Activated CD4-positive, alpha-beta T cell treated with anti-CD3 and anti-CD28 coated beads for 36 hours (primary cell): ENCODE measurements around the gene TGIF1. TPM values are rescaled to one million over a fixed set of nuclear protein-coding genes. Genes with fewer than 3 reads are reported as not detected.

Experiments
- ATAC-seq: fragments of 200-7000 bp; cut with Tn5 transposase; one replicate; pipeline ENCODE4 v1.10.0; 2021; ENCODE audit warnings: mild to moderate bottlenecking, moderate library complexity
- CTCF ChIA-PET: fragments of 350-600 bp; sonication (Branson Sonifier 250); formaldehyde crosslinking; loops from one replicate; lab custom pipeline; 2021; ENCODE audit warnings: antibody characterized with exemption; lab: Charles Lee
- POLR2A ChIA-PET: fragments of 350-600 bp; sonication (Branson Sonifier 250); formaldehyde crosslinking; loops from one replicate; lab custom pipeline; 2021; ENCODE audit warnings: antibody characterized with exemption, inconsistent platforms; lab: Charles Lee
- DNase-seq: peaks from one replicate; pipeline ENCODE4 v3.0.0-alpha.2; 2020
- H3K27ac Mint-ChIP-seq: one replicate; pipeline ENCODE4 v1.8.0; 2021; ENCODE audit warnings: mixed read lengths
- H3K27me3 Mint-ChIP-seq: one replicate; pipeline ENCODE4 v1.8.0; 2021; ENCODE audit warnings: mixed read lengths
- H3K36me3 Mint-ChIP-seq: one replicate; pipeline ENCODE4 v1.8.0; 2021; ENCODE audit warnings: low read depth, mixed read lengths
- H3K4me1 Mint-ChIP-seq: one replicate; pipeline ENCODE4 v1.8.0; 2021; ENCODE audit warnings: mixed read lengths
- H3K4me3 Mint-ChIP-seq: one replicate; pipeline ENCODE4 v1.8.0; 2021; ENCODE audit warnings: mild to moderate bottlenecking, moderate library complexity, mixed read lengths
- H3K9me3 Mint-ChIP-seq: one replicate; pipeline ENCODE4 v1.8.0; 2021; ENCODE audit warnings: low read depth, mixed read lengths
- intact Hi-C, 2 experiments: fragments of 100-400 bp; cut with DNase I in 1 of 2; cut with micrococcal nuclease in 1 of 2; formaldehyde crosslinking; loops; one replicate each; pipeline versions ENCODE4 v1.14.2 to v1.15.1; 2022 to 2024; cut with DNase I, micrococcal nuclease
- total RNA-seq, 2 experiments: library from RNA; stranded (reverse); gene quantifications; one replicate each; pipeline ENCODE4 v1.2.3, GENCODE V29; 2021

Gene TGIF1
- total RNA-seq, 2 experiments from 2014 or later = 42.7 to 46.3 TPM

DNA sequence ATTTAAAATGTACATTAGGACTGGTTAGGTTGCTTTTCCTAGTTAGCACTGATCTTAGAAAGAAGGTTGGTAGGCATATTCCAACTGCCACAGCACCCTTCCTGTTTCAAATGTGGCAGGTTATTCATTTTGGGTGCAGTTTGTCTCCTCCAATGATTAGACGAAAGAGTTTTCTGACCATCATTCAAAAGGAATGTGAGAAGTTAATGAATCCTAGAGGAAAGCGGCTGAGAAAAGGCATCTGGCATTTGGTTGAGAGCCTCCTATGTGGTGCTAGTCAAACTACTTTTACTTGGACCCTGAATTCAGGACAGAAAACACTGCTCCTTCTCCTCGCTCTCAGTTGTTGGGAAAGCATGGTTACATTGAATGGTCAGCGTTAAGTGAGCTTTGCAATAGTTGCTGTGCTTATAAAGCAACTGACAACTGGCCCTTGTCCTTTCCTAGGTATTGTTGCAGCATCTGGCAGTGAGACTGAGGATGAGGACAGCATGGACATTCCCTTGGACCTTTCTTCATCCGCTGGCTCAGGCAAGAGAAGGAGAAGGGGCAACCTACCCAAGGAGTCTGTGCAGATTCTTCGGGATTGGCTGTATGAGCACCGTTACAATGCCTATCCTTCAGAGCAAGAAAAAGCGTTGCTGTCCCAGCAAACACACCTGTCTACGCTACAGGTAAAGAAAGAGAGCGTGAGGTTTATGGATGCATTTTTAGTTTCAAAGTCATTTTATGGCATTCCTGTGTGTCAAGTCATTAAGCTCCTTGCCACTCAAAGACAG, 6.1 kb downstream of the TGIF1 start:
- H3K27ac Mint-ChIP-seq = no peak overlapping the region
- CTCF ChIA-PET = interaction anchor here (0.6 to 5.4 kb wide), 9 partner anchors 12 to 210 kb away, joined by 3 to 34 read pairs (median 5); no protein-coding TSS in a partner anchor
- H3K27me3 Mint-ChIP-seq = no peaks in the 10 kb centered on the region
- peaks cover 60% of the 10 kb centered on the region for H3K36me3 Mint-ChIP-seq
- H3K9me3 Mint-ChIP-seq = peaks cover 5% of the 10 kb centered on the region
- peaks cover 72% of the 10 kb centered on the region for H3K4me1 Mint-ChIP-seq
- DNase-seq = no peak
- no peak overlapping the region for H3K4me3 Mint-ChIP-seq
- intact Hi-C loops = loop anchor here (2.0 kb wide), 2 partner anchors 197 to 207 kb away; no protein-coding TSS in a partner anchor
- ATAC-seq = no peak
- POLR2A ChIA-PET = no interaction called here

DNA sequence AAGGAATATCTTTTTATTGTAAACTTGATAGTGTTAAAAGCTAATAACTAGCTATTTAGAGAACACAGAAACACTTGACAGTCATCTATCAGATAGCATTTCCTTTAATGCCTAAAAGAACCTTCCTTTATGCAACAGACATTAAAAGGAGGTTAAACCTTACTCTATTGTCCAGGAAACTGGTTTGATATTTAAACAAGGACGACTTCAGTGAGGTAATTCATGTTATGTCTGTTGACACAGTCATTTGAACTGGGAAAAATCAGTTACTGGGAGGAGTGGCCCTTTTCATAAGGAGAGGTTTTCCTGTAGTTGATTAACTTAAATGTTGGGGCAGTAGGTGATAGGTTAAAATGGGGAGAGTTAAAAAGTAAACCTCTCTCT, 6.7 kb downstream of the TGIF1 start:
- peaks cover 72% of the 10 kb centered on the region for H3K4me1 Mint-ChIP-seq
- intact Hi-C loops = no loop called here
- peaks cover 58% of the 10 kb centered on the region for H3K36me3 Mint-ChIP-seq
- POLR2A ChIA-PET = no interaction called here
- peaks cover 5% of the 10 kb centered on the region for H3K9me3 Mint-ChIP-seq
- no peak overlapping the region for H3K4me3 Mint-ChIP-seq
- DNase-seq (no peak), ATAC-seq (no peak)
- no peaks in the 10 kb centered on the region for H3K27me3 Mint-ChIP-seq
- no peak overlapping the region for H3K27ac Mint-ChIP-seq
- CTCF ChIA-PET = interaction anchor here (0.6 to 1.9 kb wide), 4 partner anchors 10 to 210 kb away, joined by 3 to 6 read pairs (median 5); no protein-coding TSS in a partner anchor

DNA sequence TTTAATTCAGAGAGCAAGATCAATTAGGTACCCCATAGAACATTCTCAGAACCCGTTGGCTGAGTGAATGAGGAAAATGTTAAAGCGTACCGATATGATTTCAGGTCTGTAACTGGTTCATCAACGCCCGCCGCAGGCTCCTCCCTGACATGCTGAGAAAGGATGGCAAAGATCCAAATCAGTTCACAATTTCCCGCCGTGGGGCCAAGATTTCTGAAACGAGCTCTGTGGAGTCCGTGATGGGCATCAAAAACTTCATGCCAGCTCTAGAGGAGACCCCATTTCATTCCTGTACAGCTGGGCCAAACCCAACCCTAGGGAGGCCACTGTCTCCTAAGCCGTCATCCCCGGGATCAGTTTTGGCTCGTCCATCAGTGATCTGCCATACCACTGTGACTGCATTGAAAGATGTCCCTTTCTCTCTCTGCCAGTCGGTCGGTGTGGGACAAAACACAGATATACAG, 7.3 kb downstream of the TGIF1 start:
- DNase-seq (no peak), ATAC-seq (no peak)
- H3K27ac Mint-ChIP-seq = peak overlapping the region; percentile 8
- peaks cover 63% of the 10 kb centered on the region for H3K36me3 Mint-ChIP-seq
- H3K27me3 Mint-ChIP-seq = no peaks in the 10 kb centered on the region
- H3K9me3 Mint-ChIP-seq = peaks cover 8% of the 10 kb centered on the region
- H3K4me3 Mint-ChIP-seq = no peak overlapping the region
- intact Hi-C loops = no loop called here
- ChIA-PET CTCF (interaction anchor here (0.8 to 3.6 kb wide), 6 partner anchors 10 to 209 kb away, joined by 3 to 17 read pairs (median 5); no protein-coding TSS in a partner anchor), POLR2A (interaction anchor here (2.8 kb wide), 1 partner anchor 9 kb away, joined by 17 read pairs; no protein-coding TSS in a partner anchor)
- H3K4me1 Mint-ChIP-seq = peaks cover 74% of the 10 kb centered on the region

DNA sequence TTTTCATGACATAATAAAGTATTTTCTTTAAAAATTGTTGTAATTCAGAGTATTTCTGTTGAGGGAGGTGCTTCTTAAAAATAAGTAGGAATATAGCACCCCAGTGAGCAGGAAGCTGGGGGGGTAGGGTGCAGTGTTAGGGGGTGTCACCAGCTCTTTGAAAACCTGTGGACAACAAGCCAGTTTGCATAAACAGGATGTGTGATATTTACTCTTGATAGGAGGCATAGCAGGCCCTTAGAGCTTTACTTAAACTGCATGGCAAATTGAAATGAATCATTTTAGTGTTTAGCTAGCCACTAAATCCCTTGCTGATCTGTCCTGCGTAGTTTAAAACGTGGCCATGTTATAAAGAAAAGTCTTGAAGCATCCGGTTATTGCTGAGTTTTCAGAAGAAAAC, 8.4 kb downstream of the TGIF1 start:
- Mint-ChIP-seq H3K9me3 (peaks cover 8% of the 10 kb centered on the region), H3K27ac (peak overlapping the region; percentile 93), H3K36me3 (peaks cover 57% of the 10 kb centered on the region), H3K27me3 (no peaks in the 10 kb centered on the region), H3K4me3 (peak overlapping the region; percentile 38), H3K4me1 (peaks cover 72% of the 10 kb centered on the region)
- no peak for ATAC-seq
- intact Hi-C loops = loop anchor here (2.0 kb wide), 4 partner anchors 14 to 82 kb away; no protein-coding TSS in a partner anchor
- CTCF ChIA-PET = interaction anchor here (0.6 to 5.2 kb wide), 11 partner anchors 9 to 207 kb away, joined by 3 to 30 read pairs (median 4); no protein-coding TSS in a partner anchor
- DNase-seq = no peak
- POLR2A ChIA-PET = interaction anchor here (0.5 to 2.8 kb wide), 5 partner anchors 10 to 497 kb away, joined by 3 to 17 read pairs (median 5); no protein-coding TSS in a partner anchor

DNA sequence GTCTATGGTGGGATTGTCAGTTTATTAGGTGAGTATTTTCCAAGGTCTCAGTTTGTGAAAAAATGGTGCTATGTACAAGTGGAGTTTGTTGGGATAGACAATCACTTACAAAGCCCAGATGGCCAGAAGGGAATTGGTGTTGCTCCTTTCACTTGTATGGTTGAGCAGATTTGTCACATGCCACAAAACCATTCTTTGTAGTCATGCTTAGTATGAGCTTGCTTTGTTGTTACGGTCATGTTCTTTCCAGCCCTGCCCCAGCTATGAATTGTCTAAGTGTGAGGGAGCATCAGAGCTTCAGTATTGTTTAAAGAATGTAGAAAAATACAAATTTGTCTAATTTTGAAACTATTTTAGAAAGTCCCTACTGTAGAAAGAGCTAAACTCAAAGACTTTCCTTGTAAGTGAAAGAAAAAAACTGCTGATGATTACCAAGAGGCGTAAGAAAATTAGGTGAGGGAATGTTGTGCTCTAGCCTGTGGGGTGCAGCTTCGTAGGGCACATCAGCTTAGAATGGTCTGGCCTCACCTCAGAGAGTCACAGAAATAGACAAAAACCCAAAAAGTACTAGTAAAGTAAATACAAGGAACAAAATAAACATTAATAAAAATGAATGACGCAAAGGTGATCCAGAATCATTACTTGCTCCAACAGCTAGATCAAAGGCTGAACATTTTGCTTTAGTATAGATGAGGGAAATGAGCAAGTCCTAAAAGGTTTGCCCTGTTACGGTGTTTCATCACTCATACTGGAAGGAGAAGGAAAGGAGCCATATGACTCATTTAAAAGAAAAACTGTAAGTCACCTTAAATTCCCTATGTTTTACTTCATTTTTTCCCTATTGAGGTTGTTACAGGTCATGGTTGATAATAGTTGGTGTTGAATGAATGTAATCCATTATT, 9.2 kb downstream of the TGIF1 start:
- DNase-seq (peak; percentile 48), ATAC-seq (peak; percentile 82)
- Mint-ChIP-seq H3K27ac (peak overlapping the region; percentile 93), H3K4me1 (peaks cover 66% of the 10 kb centered on the region), H3K27me3 (no peaks in the 10 kb centered on the region), H3K9me3 (peaks cover 8% of the 10 kb centered on the region), H3K36me3 (peaks cover 57% of the 10 kb centered on the region), H3K4me3 (peak overlapping the region; percentile 38)
- intact Hi-C loops = loop anchor here (1.0 to 2.0 kb wide), 5 partner anchors 14 to 82 kb away; no protein-coding TSS in a partner anchor
- CTCF ChIA-PET = interaction anchor here (0.6 to 5.2 kb wide), 12 partner anchors 10 to 217 kb away, joined by 3 to 30 read pairs (median 4); no protein-coding TSS in a partner anchor
- POLR2A ChIA-PET = interaction anchor here (0.5 to 2.8 kb wide), 8 partner anchors 8 to 498 kb away, joined by 3 to 17 read pairs (median 4); no protein-coding TSS in a partner anchor

DNA sequence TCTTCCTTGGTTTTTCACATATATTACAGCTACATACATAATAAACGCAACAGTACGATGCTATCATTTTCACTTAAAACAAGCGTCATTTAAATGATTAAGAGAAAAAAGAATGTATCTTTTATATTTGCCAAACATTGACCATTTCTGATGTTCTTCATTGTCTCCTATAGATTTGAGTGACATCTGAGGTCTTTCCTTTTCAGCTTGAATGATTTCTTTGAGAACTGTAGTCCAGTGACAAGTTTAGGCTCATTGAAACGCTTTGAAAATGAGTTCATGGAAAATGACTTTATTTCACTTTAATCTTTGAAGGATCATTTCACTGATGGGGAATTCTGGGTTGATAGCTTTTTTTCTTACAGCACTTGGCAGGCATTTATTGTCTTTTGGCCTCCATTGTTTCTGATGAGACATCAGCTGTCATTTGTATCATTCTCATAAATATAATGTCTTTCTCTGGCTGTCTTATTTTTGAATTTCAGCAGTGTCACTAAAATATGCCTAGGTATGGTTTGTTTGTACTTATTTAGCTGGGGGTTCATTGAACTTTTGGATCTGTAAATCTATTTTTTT, 10.9 kb downstream of the TGIF1 start:
- Mint-ChIP-seq H3K4me3 (no peak overlapping the region), H3K27ac (peak overlapping the region; percentile 26), H3K9me3 (peaks cover 8% of the 10 kb centered on the region), H3K4me1 (peaks cover 52% of the 10 kb centered on the region), H3K27me3 (no peaks in the 10 kb centered on the region), H3K36me3 (peaks cover 56% of the 10 kb centered on the region)
- DNase-seq (no peak), ATAC-seq (no peak)
- CTCF ChIA-PET = interaction anchor here (0.6 to 5.2 kb wide), 11 partner anchors 8 to 204 kb away, joined by 3 to 30 read pairs (median 4); no protein-coding TSS in a partner anchor
- intact Hi-C loops = no loop called here
- POLR2A ChIA-PET = no interaction called here

DNA sequence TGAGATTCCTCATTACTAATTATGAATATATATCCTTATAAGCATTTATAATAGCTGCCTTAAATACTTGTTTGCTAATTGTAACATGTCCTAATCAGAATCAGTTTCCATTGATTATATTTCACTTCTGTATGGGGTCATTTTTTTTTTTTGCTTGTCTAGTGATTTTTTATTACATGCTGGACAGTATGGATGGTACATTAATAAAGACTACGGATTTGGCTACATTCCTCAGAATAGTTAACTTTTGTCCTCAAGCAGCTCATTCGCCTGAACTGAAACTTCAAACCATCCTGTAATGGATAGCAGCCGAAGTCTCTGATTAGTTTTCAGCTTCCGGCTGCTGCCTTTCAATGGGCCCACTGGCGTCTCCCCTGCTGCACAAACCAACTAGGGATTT, 11.7 kb downstream of the TGIF1 start:
- Mint-ChIP-seq H3K4me3 (no peak overlapping the region), H3K4me1 (peaks cover 52% of the 10 kb centered on the region), H3K9me3 (peaks cover 8% of the 10 kb centered on the region), H3K36me3 (peaks cover 49% of the 10 kb centered on the region), H3K27ac (peak overlapping the region; percentile 30), H3K27me3 (no peaks in the 10 kb centered on the region)
- CTCF ChIA-PET = interaction anchor here (0.8 to 5.2 kb wide), 6 partner anchors 9 to 204 kb away, joined by 3 to 30 read pairs (median 5); no protein-coding TSS in a partner anchor
- ATAC-seq (no peak), DNase-seq (no peak)
- POLR2A ChIA-PET = no interaction called here
- intact Hi-C loops = no loop called here

DNA sequence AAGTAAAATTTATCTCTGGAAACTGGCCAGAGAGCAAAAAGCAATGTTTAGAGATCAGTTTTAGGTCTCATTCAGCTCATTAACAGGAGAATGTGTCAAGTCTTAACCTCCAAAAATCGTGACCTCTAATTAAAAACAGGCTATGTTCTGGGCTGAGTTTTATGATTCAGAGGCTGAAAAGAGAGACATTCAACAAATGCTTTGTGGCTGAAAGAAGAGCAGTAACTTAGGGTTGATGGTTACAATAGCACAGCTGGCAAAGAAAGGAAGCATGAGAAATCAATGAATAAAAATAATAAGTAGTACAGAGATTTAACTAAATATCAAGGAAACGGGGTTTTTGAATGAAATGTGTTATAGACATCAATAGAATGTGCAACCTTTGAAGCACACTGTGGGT, 13.1 kb downstream of the TGIF1 start:
- H3K27me3 Mint-ChIP-seq = no peaks in the 10 kb centered on the region
- peaks cover 47% of the 10 kb centered on the region for H3K4me1 Mint-ChIP-seq
- POLR2A ChIA-PET = interaction anchor here (0.6 kb wide), 3 partner anchors 69 to 106 kb away, joined by 3 to 5 read pairs (median 3); no protein-coding TSS in a partner anchor
- CTCF ChIA-PET = interaction anchor here (0.6 to 5.2 kb wide), 4 partner anchors 10 to 202 kb away, joined by 3 to 30 read pairs (median 6); no protein-coding TSS in a partner anchor
- H3K27ac Mint-ChIP-seq = peak overlapping the region; percentile 39
- intact Hi-C loops = no loop called here
- H3K36me3 Mint-ChIP-seq = peaks cover 37% of the 10 kb centered on the region
- ATAC-seq = no peak
- peaks cover 8% of the 10 kb centered on the region for H3K9me3 Mint-ChIP-seq
- no peak for DNase-seq
- no peak overlapping the region for H3K4me3 Mint-ChIP-seq

DNA sequence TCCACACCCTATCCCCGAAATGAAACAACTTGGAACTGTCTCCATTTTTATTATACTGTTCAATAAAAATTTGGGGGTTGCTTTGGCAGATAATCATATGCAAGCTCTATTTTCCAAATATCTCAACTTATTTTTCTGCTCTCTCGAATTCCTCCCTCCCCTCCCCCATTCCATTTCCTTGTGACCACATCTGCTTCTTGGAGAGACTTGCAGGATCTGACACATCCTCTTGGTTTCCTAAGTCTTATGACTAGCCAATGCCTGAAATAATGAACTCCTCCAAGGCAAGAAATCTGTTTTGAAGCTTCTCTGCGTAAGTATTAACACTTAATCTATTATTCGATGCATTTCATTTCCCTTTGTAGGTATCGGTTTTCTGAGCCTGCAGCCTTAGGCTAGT, 16.1 kb downstream of the TGIF1 start:
- Mint-ChIP-seq H3K4me3 (no peak overlapping the region), H3K36me3 (peaks cover 14% of the 10 kb centered on the region), H3K27me3 (no peaks in the 10 kb centered on the region), H3K27ac (no peak overlapping the region), H3K9me3 (peaks cover 3% of the 10 kb centered on the region), H3K4me1 (peaks cover 26% of the 10 kb centered on the region)
- no peak for DNase-seq
- intact Hi-C loops = no loop called here
- ATAC-seq = no peak
- ChIA-PET POLR2A (interaction anchor here (0.7 kb wide), 1 partner anchor 128 kb away, joined by 5 read pairs; no protein-coding TSS in a partner anchor), CTCF (interaction anchor here (0.6 to 3.0 kb wide), 8 partner anchors 8 to 203 kb away, joined by 3 to 14 read pairs (median 5); no protein-coding TSS in a partner anchor)

DNA sequence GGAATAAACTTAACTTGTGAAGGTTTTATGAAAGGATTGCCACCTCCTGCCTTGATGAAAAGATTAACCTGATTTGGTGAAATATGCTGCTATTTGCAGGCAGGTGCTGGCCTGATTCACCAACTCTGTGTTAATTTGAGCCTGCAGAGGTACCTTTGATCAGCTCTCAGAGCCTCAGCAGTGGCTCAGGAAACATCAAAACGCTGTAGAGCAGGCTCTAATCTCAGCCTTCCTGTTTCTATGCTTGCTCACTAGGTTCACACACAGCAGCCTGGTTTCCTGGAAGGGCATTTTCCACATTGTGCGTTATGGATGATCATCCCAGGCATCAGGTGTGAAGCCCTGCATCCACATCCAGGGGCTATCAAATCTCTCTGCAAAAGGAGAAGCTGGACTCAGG, 16.9 kb downstream of the TGIF1 start:
- intact Hi-C loops = no loop called here
- H3K9me3 Mint-ChIP-seq = peaks cover 2% of the 10 kb centered on the region
- H3K27me3 Mint-ChIP-seq = no peaks in the 10 kb centered on the region
- ChIA-PET POLR2A (interaction anchor here (0.6 to 0.7 kb wide), 2 partner anchors 127 kb away, joined by 3 to 5 read pairs; no protein-coding TSS in a partner anchor), CTCF (interaction anchor here (0.6 to 3.0 kb wide), 9 partner anchors 9 to 377 kb away, joined by 3 to 14 read pairs (median 4); no protein-coding TSS in a partner anchor)
- no peak overlapping the region for H3K4me3 Mint-ChIP-seq
- ATAC-seq (peak; percentile 68), DNase-seq (peak; percentile 18)
- H3K27ac Mint-ChIP-seq = no peak overlapping the region
- H3K4me1 Mint-ChIP-seq = peaks cover 26% of the 10 kb centered on the region
- H3K36me3 Mint-ChIP-seq = peaks cover 8% of the 10 kb centered on the region
